Psoas muscle (tissue), 8 donors: ENCODE measurements around the gene PCNX4. TPM values are rescaled to one million over a fixed set of nuclear protein-coding genes. Genes with fewer than 3 reads are reported as not detected.

Source experiments
- ATAC-seq, 4 donors: fragments of 200-7000 bp; cut with Tn5 transposase; one replicate each; pipeline ENCODE4 v1.9.1; 2020; ENCODE audit warnings: moderate library complexity in 3 of 4, mild to moderate bottlenecking in 2 of 4
- DNase-seq, 2 donors: peaks; one replicate each; pipeline ENCODE4 v3.0.0-alpha.2; 2020
- H3K27ac ChIP-seq: fragments of 200-600 bp; one replicate; pipeline ENCODE4 v1.8.0; 2022
- H3K27me3 ChIP-seq, 3 donors: fragments of 200-600 bp in 1 of 3; one replicate each; pipeline versions ENCODE4 v1.6.1 to v1.8.0; 2013 to 2022; ENCODE audit warnings: low read length in 2 of 3, mild to moderate bottlenecking in 2 of 3, moderate library complexity in 1 of 3; ENCODE audit not compliant: insufficient read depth in 3 of 3
- H3K36me3 ChIP-seq, 2 donors: fragments of 200-600 bp in 1 of 2; one replicate each; pipeline versions ENCODE4 v1.6.1 to v1.8.0; 2013 to 2022; ENCODE audit warnings: low read depth in 1 of 2, mild to moderate bottlenecking in 1 of 2, moderate library complexity in 1 of 2; ENCODE audit not compliant: insufficient read depth in 1 of 2
- H3K4me1 ChIP-seq: fragments of 200-600 bp; one replicate; pipeline ENCODE4 v1.8.0; 2022
- H3K4me3 ChIP-seq: fragments of 200-600 bp; one replicate; pipeline ENCODE4 v1.8.0; 2022; ENCODE audit warnings: mild to moderate bottlenecking
- H3K9me3 ChIP-seq: fragments of 200-600 bp; one replicate; pipeline ENCODE4 v1.8.0; 2022
- WGBS, 3 donors: extraction: QIAGEN DNeasy Blood & Tissue Kit; methylation state at CpG; one replicate each; pipeline versions ENCODE4 v1.1.6 to v1.1.7; 2013; 5-methylcytosine and 5-hydroxymethylcytosine counted together
- intact Hi-C, 2 donors: fragments of 100-400 bp; cut with DNase I; formaldehyde crosslinking; loops; one replicate each; pipeline versions ENCODE4 v1.11.0 to v1.14.2; 2022
- polyA plus RNA-seq, 3 donors: library from polyadenylated mRNA; stranded (reverse); fragments of 200-250 nt; gene quantifications; one replicate each; pipeline ENCODE4 v1.2.3, GENCODE V29; 2013
- total RNA-seq, 4 donors: library from RNA; stranded (reverse); fragmentation: NEBNext Ultra II Directional in 2 of 4; extraction: Animal tissue kit (Norgen Biotek cat#: 25700) in 2 of 4; gene quantifications; one replicate each; pipeline versions ENCODE4 v1.2.1 to v1.2.4, GENCODE V29; 2021 to 2023
- TF ChIP-seq, protein P1 (sequence below): fragments of 200-600 bp; IDR thresholded peaks from one replicate; pipeline ENCODE4 v1.8.0; 2022; ENCODE audit warnings: antibody characterized with exemption
- donor health status: healthy with polysubstance abuse.
- donor health status: DM: no; HTN: no; CAD: no; lungs with moderate emphysema.
- donor health status: Bipolar disorder and iron deficiency.
- donor health status: healthy.
- donor health status: DM: yes; HTN: yes; CAD: no.
- donor health status: DM: no; HTN: no; CAD: no.
- donor health status: DM: no; HTN: no; CAD: no.
- donor health status: DM: yes; HTN: yes; CAD: no.

Gene PCNX4
- total and polyA plus RNA-seq, 7 donors, result 13.0 to 41.4 (median 24.4) TPM

DNA sequence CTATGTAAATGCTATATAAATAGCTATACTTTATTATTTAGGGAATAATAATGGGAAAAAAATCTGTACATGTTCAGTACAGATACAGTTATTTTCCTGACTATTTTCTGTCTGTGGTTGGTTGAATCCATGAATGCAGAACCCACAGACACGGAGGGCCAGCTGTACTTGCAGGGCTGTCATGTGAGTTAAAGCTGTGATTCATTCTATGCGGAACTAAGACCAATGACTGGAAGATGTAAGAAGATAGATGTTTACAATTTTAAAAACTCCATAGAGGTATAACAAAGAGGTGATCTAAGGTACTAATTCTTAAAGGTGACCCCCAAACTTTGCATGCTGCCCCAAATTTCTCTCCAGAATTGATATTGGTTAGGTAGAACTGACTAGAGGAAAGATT lies 14.6 kb downstream of the PCNX4 start:
- H3K9me3 ChIP-seq, result no peaks in the 10 kb centered on the region
- H3K4me3 ChIP-seq, result no peak overlapping the region
- ATAC-seq (peak; percentile 74 to 88 (median 84)), DNase-seq (no peak)
- peaks cover 4 to 11% of the 10 kb centered on the region in 2 donors for H3K36me3 ChIP-seq
- intact Hi-C loops, result loop anchor here (5.0 kb wide), 2 partner anchors 36 to 41 kb away; no protein-coding TSS in a partner anchor
- H3K4me1 ChIP-seq, result peaks cover 45% of the 10 kb centered on the region
- peak overlapping the region; percentile 78 for H3K27ac ChIP-seq
- TF ChIP-seq, protein P1, sequence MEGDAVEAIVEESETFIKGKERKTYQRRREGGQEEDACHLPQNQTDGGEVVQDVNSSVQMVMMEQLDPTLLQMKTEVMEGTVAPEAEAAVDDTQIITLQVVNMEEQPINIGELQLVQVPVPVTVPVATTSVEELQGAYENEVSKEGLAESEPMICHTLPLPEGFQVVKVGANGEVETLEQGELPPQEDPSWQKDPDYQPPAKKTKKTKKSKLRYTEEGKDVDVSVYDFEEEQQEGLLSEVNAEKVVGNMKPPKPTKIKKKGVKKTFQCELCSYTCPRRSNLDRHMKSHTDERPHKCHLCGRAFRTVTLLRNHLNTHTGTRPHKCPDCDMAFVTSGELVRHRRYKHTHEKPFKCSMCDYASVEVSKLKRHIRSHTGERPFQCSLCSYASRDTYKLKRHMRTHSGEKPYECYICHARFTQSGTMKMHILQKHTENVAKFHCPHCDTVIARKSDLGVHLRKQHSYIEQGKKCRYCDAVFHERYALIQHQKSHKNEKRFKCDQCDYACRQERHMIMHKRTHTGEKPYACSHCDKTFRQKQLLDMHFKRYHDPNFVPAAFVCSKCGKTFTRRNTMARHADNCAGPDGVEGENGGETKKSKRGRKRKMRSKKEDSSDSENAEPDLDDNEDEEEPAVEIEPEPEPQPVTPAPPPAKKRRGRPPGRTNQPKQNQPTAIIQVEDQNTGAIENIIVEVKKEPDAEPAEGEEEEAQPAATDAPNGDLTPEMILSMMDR, result no peak
- no peaks in the 10 kb centered on the region for H3K27me3 ChIP-seq
- WGBS, 3 donors, result 26 to 36% (median 27%) methylated on average over 2 of the region's 2 CpGs

- TF ChIP-seq, protein P1, result no peak
- Histone ChIP-seq H3K4me3 (no peak overlapping the region), H3K9me3 (no peaks in the 10 kb centered on the region), H3K27me3 (no peaks in the 10 kb centered on the region), H3K36me3 (peaks cover 4 to 11% of the 10 kb centered on the region in 2 donors), H3K4me1 (peaks cover 34% of the 10 kb centered on the region), H3K27ac (peak overlapping the region; percentile 78)
- DNase-seq (no peak), ATAC-seq (no peak)
- WGBS, 3 donors, result 77 to 83% (median 79%) methylated on average over 4 of the region's 4 CpGs
- intact Hi-C loops, result loop anchor here (5.0 kb wide), 2 partner anchors 35 to 40 kb away; no protein-coding TSS in a partner anchor
Measured at GRCh38 chr14:60107477-60107876, 15.8 kb downstream of the PCNX4 start.

- H3K4me1 ChIP-seq, result peaks cover 8% of the 10 kb centered on the region
- peaks cover 4 to 29% of the 10 kb centered on the region in 2 donors for H3K36me3 ChIP-seq
- TF ChIP-seq, protein P1, result no peak
- no peak overlapping the region for H3K27ac ChIP-seq
- no peak for ATAC-seq
- WGBS, 3 donors, result 85 to 93% (median 92%) methylated on average over 2 of the region's 2 CpGs
- no peak overlapping the region for H3K4me3 ChIP-seq
- H3K9me3 ChIP-seq, result no peaks in the 10 kb centered on the region
- DNase-seq, result no peak
- H3K27me3 ChIP-seq, result no peaks in the 10 kb centered on the region
- intact Hi-C loops, result no loop called here
Measured at GRCh38 chr14:60111732-60112131, 20.0 kb downstream of the PCNX4 start.

DNA sequence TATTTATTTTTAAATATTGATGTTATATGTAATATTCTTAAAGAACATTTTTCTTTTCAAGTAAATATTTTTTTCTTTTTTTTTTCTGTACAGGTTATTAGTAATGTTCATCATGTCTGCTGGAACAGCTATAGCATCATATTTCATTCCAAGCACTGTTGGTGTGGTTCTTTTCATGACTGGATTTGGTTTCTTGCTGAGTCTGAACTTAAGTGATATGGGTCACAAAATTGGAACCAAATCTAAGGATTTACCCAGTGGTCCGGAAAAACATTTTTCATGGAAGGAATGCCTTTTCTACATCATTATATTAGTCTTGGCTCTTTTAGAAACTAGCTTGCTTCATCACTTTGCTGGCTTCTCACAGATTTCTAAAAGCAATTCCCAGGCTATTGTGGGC lies 23.2 kb downstream of the PCNX4 start:
- peak in 2 of 4 donors; percentile 42 to 59 for ATAC-seq
- DNase-seq, result no peak
- peaks cover 2% of the 10 kb centered on the region for H3K4me1 ChIP-seq
- H3K36me3 ChIP-seq, result peaks cover 6 to 50% of the 10 kb centered on the region in 2 donors
- H3K27me3 ChIP-seq, result no peaks in the 10 kb centered on the region
- WGBS, 3 donors, result 0 to 26% (median 13%) methylated on average over 1 of the region's 1 CpG
- no peaks in the 10 kb centered on the region for H3K9me3 ChIP-seq
- H3K4me3 ChIP-seq, result no peak overlapping the region
- intact Hi-C loops, result no loop called here
- TF ChIP-seq, protein P1, result no peak
- H3K27ac ChIP-seq, result no peak overlapping the region

DNA sequence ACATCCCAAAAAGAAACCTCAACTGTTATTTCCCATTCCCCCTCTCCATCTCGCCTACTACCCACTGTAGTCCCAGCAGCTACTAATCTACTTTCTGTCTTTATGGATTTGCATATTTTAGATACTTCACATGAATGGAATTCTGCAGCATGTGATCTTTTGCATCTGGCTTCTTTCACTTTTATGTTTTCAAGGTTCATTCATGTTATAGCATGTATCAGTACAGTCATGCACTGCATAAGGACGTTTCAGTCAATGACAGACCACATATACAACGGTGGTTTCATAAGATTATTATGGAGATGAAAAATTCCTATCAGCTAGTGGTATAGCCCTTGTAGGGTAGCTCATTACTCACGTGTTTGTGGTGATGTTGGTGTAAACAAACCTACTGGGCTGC lies 24.5 kb downstream of the PCNX4 start:
- TF ChIP-seq, protein P1, result no peak
- H3K27ac ChIP-seq, result no peak overlapping the region
- ATAC-seq, result no peak
- H3K27me3 ChIP-seq, result no peaks in the 10 kb centered on the region
- 79 to 83% (median 81%) methylated on average over 4 of the region's 4 CpGs for WGBS, 3 donors
- peaks cover 6 to 63% of the 10 kb centered on the region in 2 donors for H3K36me3 ChIP-seq
- DNase-seq, result no peak
- intact Hi-C loops, result no loop called here
- peaks cover 2% of the 10 kb centered on the region for H3K4me1 ChIP-seq
- no peak overlapping the region for H3K4me3 ChIP-seq
- H3K9me3 ChIP-seq, result no peaks in the 10 kb centered on the region
